Measurements from ENCODE around the gene ENTPD7.

DNA sequence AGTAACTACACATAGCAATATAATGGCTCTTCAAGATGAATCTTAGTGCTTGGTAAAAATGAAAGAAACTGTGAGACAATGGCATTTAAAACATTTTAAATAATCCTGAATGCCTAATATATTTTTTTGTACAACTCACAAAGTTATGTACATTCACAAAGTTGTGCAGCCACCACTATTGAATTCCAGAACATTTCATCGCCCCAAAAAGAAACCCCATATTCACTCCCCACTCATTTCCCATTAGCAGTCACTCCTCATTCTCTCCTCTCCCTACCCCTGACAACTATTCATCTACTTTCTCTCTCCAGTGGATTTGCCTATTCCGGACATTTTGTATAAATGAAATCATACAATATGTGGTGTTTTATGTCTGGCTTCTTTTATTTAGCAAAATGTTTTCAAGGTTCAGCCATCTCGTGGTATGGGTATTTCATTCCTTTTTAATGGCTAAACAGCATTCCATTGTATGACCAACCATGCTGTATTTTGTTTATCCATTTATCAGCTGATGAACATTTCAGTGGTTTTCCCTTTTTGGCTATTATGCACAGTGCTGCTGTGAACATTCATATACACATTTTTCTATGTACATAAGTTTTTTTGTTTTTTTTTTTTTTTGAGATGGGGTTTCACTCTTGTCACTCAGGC, 34.7 kb downstream of the ENTPD7 start:
- TF ChIP-seq POLR2AphosphoS5 (IDR thresholded peaks at IDR 0.05) = no peak
- TF ChIP-seq, protein P1, sequence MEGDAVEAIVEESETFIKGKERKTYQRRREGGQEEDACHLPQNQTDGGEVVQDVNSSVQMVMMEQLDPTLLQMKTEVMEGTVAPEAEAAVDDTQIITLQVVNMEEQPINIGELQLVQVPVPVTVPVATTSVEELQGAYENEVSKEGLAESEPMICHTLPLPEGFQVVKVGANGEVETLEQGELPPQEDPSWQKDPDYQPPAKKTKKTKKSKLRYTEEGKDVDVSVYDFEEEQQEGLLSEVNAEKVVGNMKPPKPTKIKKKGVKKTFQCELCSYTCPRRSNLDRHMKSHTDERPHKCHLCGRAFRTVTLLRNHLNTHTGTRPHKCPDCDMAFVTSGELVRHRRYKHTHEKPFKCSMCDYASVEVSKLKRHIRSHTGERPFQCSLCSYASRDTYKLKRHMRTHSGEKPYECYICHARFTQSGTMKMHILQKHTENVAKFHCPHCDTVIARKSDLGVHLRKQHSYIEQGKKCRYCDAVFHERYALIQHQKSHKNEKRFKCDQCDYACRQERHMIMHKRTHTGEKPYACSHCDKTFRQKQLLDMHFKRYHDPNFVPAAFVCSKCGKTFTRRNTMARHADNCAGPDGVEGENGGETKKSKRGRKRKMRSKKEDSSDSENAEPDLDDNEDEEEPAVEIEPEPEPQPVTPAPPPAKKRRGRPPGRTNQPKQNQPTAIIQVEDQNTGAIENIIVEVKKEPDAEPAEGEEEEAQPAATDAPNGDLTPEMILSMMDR (IDR thresholded peaks at IDR 0.05) = no peak
- no peak for TF ChIP-seq POLR2A (IDR thresholded peaks at IDR 0.05; ENCODE audit: low read depth)
- no peak for TF ChIP-seq EP300 (IDR thresholded peaks at IDR 0.05)

Measured in esophagus muscularis mucosa (tissue), 4 donors.